ENCODE results near the gene PLCL1. TPM values are rescaled to one million over a fixed set of nuclear protein-coding genes. Genes with fewer than 3 reads are reported as not detected.
"Not testable (repeated sequence)": the region's sequence is repeated elsewhere in the genome, so short reads cannot be mapped to it uniquely, and the experiment has no call there.

Gene PLCL1
- total RNA-seq, 1 experiment from 2014 or later = 0.06 TPM

- no peak for DNase-seq (ENCODE audit: low read depth)
These were observed 368.8 kb downstream of the PLCL1 start for GRCh38 chr2:198173242-198173641.

GRCh38 chr2:198173864-198174263 is 369.5 kb downstream of the PLCL1 start:
- DNase-seq (ENCODE audit: low read depth) = no peak

- no peak for DNase-seq (ENCODE audit: low read depth)
These were observed 370.9 kb downstream of the PLCL1 start for GRCh38 chr2:198175271-198175670.

- DNase-seq (ENCODE audit: low read depth) = no peak
These were observed 372.6 kb downstream of the PLCL1 start for GRCh38 chr2:198177040-198177439.

GRCh38 chr2:198178766-198179165 is 374.4 kb downstream of the PLCL1 start:
- DNase-seq (ENCODE audit: low read depth) = no peak

GRCh38 chr2:198186257-198186656 is 381.9 kb downstream of the PLCL1 start:
- DNase-seq (ENCODE audit: low read depth) = no peak

GRCh38 chr2:198187841-198188240 is 383.4 kb downstream of the PLCL1 start:
- DNase-seq (ENCODE audit: low read depth) = no peak

GRCh38 chr2:198188982-198189381 is 384.6 kb downstream of the PLCL1 start:
- DNase-seq (ENCODE audit: low read depth) = no peak

GRCh38 chr2:198191651-198192050 is 387.3 kb downstream of the PLCL1 start:
- no peak for DNase-seq (ENCODE audit: low read depth)

- not testable (repeated sequence) for DNase-seq (ENCODE audit: low read depth)
These were observed 392.2 kb downstream of the PLCL1 start for GRCh38 chr2:198196556-198196955.

Other genes starting within 250 kb of the PLCL1 start
- gene RFTN2, start 129.0 kb upstream of the PLCL1 start, total RNA-seq (2014; rRNA removed) = 0.40 and 0.83 TPM in 2 replicates
- gene MARS2, start 99.2 kb upstream of the PLCL1 start, total RNA-seq (2014; rRNA removed) = 4.4 and 5.9 TPM in 2 replicates
- gene BOLL, start 19.3 kb upstream of the PLCL1 start, total RNA-seq (2014; rRNA removed) = not detected in 2 replicates

Measured in LHCN-M2 (cell line).